NB4 (cell line): Measurements from ENCODE around the gene SRCAP.

ENCODE experiments used
- POLR2A ChIP-seq: IDR thresholded peaks from 2 replicates; pipeline ENCODE4 v1.6.1; 2011; ENCODE audit warnings: mild to moderate bottlenecking; ENCODE audit not compliant: insufficient read length; ENCODE audit errors: extremely low read depth
- TF ChIP-seq, protein P1 (sequence below): IDR thresholded peaks from one replicate; pipeline ENCODE4 v1.5.1; 2012; ENCODE audit warnings: low read depth, low read length
- TF ChIP-seq, protein P2 (sequence below): IDR thresholded peaks from 2 replicates; pipeline ENCODE4 v1.6.1; 2011; ENCODE audit warnings: low read depth, low read length

DNA sequence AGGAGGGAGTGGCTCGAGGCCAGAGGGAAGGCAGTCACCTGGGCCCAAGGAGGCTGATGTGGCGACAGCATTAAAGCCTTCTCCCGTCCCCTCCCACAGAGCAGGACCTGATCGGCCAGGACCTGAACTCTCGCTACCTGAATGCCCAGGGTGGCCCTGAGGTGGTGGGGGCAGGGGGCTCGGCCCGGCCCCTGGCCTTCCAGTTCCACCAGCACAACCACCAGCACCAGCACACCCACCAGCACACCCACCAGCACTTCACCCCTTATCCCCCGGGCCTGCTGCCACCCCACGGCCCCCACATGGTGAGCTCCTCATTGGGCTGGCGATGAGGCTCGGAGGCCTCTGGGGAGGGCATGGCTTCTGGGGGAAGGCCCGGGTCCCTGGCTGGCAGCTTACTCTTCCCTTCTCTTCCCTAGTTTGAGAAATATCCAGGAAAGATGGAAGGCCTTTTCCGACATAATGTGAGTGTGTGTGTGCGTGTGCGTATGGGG lies 34.3 kb upstream of the SRCAP start:
- TF ChIP-seq, protein P1, sequence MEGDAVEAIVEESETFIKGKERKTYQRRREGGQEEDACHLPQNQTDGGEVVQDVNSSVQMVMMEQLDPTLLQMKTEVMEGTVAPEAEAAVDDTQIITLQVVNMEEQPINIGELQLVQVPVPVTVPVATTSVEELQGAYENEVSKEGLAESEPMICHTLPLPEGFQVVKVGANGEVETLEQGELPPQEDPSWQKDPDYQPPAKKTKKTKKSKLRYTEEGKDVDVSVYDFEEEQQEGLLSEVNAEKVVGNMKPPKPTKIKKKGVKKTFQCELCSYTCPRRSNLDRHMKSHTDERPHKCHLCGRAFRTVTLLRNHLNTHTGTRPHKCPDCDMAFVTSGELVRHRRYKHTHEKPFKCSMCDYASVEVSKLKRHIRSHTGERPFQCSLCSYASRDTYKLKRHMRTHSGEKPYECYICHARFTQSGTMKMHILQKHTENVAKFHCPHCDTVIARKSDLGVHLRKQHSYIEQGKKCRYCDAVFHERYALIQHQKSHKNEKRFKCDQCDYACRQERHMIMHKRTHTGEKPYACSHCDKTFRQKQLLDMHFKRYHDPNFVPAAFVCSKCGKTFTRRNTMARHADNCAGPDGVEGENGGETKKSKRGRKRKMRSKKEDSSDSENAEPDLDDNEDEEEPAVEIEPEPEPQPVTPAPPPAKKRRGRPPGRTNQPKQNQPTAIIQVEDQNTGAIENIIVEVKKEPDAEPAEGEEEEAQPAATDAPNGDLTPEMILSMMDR = no peak
- TF ChIP-seq, protein P2, sequence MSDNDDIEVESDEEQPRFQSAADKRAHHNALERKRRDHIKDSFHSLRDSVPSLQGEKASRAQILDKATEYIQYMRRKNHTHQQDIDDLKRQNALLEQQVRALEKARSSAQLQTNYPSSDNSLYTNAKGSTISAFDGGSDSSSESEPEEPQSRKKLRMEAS = no peak
- no peak for TF ChIP-seq POLR2A
